GM12801 (cell line): ENCODE data around the gene PFKP.

Experiments used
- CTCF ChIP-seq: IDR thresholded peaks from one replicate; pipeline ENCODE4 v1.5.1; 2011; ENCODE audit warnings: control low read depth; ENCODE audit not compliant: insufficient read length; ENCODE audit errors: extremely low read depth

Gene PFKP

DNA sequence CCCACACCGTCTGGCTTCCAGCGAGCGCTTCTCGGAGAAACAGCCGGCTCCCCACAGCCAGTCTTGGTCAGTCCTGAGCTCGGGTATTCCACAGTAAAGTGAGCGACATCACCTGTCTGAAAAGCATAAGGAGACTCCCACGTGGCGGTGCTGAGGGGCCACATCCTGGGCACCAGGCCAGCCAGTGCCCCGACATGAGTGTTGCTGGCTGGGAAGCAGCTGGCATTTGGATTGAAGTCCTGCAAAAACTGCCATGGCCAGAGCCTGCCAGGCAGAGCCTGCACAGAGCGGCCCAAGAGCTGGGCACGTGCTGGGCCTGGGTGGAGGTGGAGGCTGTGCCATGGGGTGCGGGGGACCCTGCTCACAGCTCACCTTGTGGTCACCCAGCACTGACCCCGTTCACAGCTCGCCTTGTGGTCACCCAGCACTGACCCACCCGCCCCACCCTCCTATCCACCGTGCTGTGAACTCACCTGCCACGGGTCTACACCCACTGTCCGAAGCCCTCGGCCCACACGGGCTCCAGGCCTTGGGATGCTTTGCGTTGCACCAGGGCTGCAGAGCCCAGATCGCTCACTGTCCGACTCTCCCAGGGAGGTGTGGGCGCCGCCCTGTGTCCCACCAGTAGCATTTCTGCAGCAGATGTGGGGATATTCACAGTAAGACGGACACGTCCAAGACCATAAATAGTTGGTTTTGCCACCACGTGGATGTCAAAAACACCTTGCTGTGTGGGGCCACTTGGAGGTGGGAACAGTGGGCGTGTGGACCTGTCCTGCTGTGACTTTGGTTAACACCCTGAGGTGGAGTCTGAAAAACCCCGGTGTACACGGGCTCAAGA is 56.4 kb downstream of the PFKP start:
- TF ChIP-seq CTCF: no peak

DNA sequence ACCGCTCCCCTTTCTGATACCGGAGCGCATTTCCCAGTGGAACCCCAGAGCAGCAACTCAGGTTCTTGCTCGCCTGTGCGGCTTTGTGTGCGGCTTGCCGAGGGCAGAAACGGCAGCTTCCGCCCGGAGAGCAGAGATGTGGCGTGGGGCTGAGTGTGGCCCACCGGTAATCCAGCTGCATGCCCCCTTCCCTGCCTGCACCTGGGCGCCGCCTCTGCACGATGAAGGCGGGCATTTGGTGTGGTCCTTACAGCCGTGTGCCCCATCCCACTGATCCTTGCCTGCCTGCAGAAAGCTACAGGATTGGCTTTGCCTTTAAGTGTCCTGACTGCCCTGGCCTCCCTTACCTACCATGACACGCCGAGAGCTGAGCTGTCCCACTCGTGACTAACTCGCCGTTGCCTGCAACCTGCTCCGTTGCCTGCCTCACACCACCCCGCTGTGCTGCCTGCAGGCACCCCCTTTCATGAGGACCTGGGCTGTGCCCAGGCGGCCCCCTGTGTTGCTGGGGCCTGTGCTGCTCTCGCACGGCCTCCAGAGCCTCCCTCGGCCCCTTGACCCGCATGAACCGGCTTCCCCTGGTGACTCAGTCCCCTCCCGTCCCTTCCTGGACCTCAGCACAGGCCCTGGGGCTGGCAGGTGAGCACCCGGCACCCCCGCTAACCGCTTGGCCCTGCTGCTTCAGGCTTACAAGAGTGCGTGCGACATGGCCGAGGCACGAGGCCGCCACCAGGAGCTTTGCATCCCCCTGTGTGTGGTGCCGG is 57.2 kb downstream of the PFKP start:
- TF ChIP-seq CTCF: no peak

- TF ChIP-seq CTCF: no peak
These were observed 58.3 kb downstream of the PFKP start for GRCh38 chr10:3125527-3126170.

- TF ChIP-seq CTCF: no peak
These were observed 58.9 kb downstream of the PFKP start for GRCh38 chr10:3126249-3126648.

DNA sequence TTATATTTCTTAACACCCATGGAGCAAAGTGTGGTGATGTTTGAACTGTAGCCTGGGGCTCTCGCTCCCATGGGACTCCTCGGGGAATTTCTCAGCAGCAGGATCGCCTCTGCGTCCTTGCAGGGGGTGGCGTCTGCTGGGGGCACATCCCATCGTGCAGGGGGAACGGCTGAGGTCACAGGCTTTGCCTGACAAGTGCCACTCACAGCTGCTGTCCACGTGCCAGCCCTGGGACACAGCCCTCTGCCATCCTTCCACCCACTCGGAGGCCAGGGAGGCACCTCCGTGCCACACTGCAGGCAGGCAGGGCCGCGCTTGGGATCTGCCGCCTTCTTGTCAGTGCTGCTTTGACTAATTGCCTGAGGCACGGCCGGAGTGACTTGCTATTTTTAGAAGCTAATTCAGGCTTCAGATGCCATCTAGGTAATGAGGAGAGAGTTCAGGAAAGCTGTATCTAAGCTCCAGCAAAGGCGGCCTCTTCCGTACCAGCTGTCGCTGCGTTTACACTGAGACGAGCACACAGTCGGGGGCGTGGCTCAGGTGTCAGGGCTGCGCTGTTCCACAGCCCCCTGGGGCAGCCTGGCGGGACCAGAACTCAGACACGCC is 59.5 kb downstream of the PFKP start:
- TF ChIP-seq CTCF: no peak

GRCh38 chr10:3127921-3128320 is 60.6 kb downstream of the PFKP start:
- no peak for TF ChIP-seq CTCF
